Caco-2 (cell line): ENCODE data around the gene RAD51B. TPM values are rescaled to one million over a fixed set of nuclear protein-coding genes. Genes with fewer than 3 reads are reported as not detected.
"Not testable (repeated sequence)": the region's sequence is repeated elsewhere in the genome, so short reads cannot be mapped to it uniquely, and the experiment has no call there.

Experiments
- BruUV-seq: library from RNA; stranded (reverse); fragments of 400-500 nt; replicated peaks from 2 replicates; lab custom pipeline; 2021; lab: Mats Ljungman, UMichigan
- CTCF ChIA-PET: fragments of 300-600 bp; sonication (Branson Sonifier 250); formaldehyde crosslinking; loops from one replicate; lab custom pipeline; 2022; ENCODE audit warnings: antibody characterized with exemption; lab: Charles Lee
- POLR2A ChIA-PET: fragments of 300-600 bp; sonication (Branson Sonifier 250); formaldehyde crosslinking; loops from one replicate; lab custom pipeline; 2022; ENCODE audit warnings: antibody characterized with exemption; lab: Charles Lee
- DNase-seq, 2 experiments: peaks; one replicate each; pipeline versions ENCODE4 v3.0.0 to v3.0.0-alpha.2; 2020 to 2022
- H3K27me3 ChIP-seq: replicated peaks from 2 replicates; pipeline ENCODE4 v1.6.0; 2011; ENCODE audit warnings: low read length; ENCODE audit not compliant: control insufficient read depth, insufficient read depth
- H3K36me3 ChIP-seq: 2 replicates; pipeline ENCODE4 v1.5.1; 2011; ENCODE audit warnings: low read length; ENCODE audit not compliant: control insufficient read depth, insufficient read depth
- H3K4me1 ChIP-seq: fragments of 250-450 bp; sonication (Bioruptor Pico); 2 replicates; pipeline ENCODE4 v1.5.1; 2020; ENCODE audit warnings: mild to moderate bottlenecking
- H3K4me3 ChIP-seq: 2 replicates; pipeline ENCODE4 v1.5.1; 2011; ENCODE audit warnings: low read depth, mild to moderate bottlenecking, control low read depth, low read length
- H3K9me3 ChIP-seq: fragments of 250-450 bp; sonication (Bioruptor Pico); 2 replicates; pipeline ENCODE4 v1.5.1; 2020; ENCODE audit warnings: mild to moderate bottlenecking, moderate library complexity
- H3K27ac Mint-ChIP-seq: one replicate; pipeline ENCODE4 v1.8.0; 2022; ENCODE audit warnings: mixed read lengths; ENCODE audit not compliant: unreplicated experiment
- H3K27me3 Mint-ChIP-seq: one replicate; pipeline ENCODE4 v1.8.0; 2022; ENCODE audit warnings: mixed read lengths; ENCODE audit not compliant: insufficient read depth, unreplicated experiment
- H3K36me3 Mint-ChIP-seq: one replicate; pipeline ENCODE4 v1.8.0; 2022; ENCODE audit warnings: mild to moderate bottlenecking, mixed read lengths; ENCODE audit not compliant: insufficient read depth, unreplicated experiment
- H3K4me1 Mint-ChIP-seq: one replicate; pipeline ENCODE4 v1.8.0; 2022; ENCODE audit warnings: low read depth, mixed read lengths; ENCODE audit not compliant: unreplicated experiment
- H3K4me3 Mint-ChIP-seq: one replicate; pipeline ENCODE4 v1.8.0; 2022; ENCODE audit warnings: mild to moderate bottlenecking, moderate library complexity, mixed read lengths; ENCODE audit not compliant: unreplicated experiment
- H3K9me3 Mint-ChIP-seq: one replicate; pipeline ENCODE4 v1.8.0; 2022; ENCODE audit warnings: mixed read lengths; ENCODE audit not compliant: unreplicated experiment
- intact Hi-C: fragments of 100-400 bp; cut with micrococcal nuclease; formaldehyde crosslinking; loops from one replicate; pipeline ENCODE4 v1.10.0; 2022; ENCODE audit not compliant: unreplicated experiment
- total RNA-seq: library from RNA; stranded (reverse); gene quantifications from 2 replicates; pipeline ENCODE4 v1.2.3, GENCODE V29; 2022
- TF ChIP-seq, protein P1 (sequence below), 2 experiments: fragments of 200-600 bp in 1 of 2; IDR thresholded peaks; 1 replicate in 1 of 2; 2 replicates in 1 of 2; pipeline versions ENCODE4 v1.5.1 to v1.8.0; 2011 to 2022; ENCODE audit warnings: antibody characterized with exemption in 1 of 2, control low read depth in 1 of 2, inconsistent platforms in 1 of 2, low read depth in 1 of 2, low read length in 1 of 2, mild to moderate bottlenecking in 1 of 2, moderate library complexity in 1 of 2; ENCODE audit not compliant: insufficient read depth in 1 of 2, severe bottlenecking in 1 of 2, unreplicated experiment in 1 of 2

RAD51B gene
- total RNA-seq, 1 experiment from 2014 or later = 16.7 TPM

- Histone ChIP-seq H3K4me3 (no peak overlapping the region), H3K36me3 (no peaks in the 10 kb centered on the region), H3K4me1 (no peaks in the 10 kb centered on the region), H3K9me3 (no peaks in the 10 kb centered on the region), H3K27me3 (no peaks in the 10 kb centered on the region)
- H3K27me3 Mint-ChIP-seq = no peaks in the 10 kb centered on the region
- H3K4me1 Mint-ChIP-seq = no peaks in the 10 kb centered on the region
- BruUV-seq = no TSS peak
- H3K27ac Mint-ChIP-seq = no peak overlapping the region
- ChIA-PET CTCF (no interaction called here), POLR2A (no interaction called here)
- H3K4me3 Mint-ChIP-seq = no peak overlapping the region
- no peaks in the 10 kb centered on the region for H3K36me3 Mint-ChIP-seq
- peaks cover 44% of the 10 kb centered on the region for H3K9me3 Mint-ChIP-seq
- TF ChIP-seq, protein P1, sequence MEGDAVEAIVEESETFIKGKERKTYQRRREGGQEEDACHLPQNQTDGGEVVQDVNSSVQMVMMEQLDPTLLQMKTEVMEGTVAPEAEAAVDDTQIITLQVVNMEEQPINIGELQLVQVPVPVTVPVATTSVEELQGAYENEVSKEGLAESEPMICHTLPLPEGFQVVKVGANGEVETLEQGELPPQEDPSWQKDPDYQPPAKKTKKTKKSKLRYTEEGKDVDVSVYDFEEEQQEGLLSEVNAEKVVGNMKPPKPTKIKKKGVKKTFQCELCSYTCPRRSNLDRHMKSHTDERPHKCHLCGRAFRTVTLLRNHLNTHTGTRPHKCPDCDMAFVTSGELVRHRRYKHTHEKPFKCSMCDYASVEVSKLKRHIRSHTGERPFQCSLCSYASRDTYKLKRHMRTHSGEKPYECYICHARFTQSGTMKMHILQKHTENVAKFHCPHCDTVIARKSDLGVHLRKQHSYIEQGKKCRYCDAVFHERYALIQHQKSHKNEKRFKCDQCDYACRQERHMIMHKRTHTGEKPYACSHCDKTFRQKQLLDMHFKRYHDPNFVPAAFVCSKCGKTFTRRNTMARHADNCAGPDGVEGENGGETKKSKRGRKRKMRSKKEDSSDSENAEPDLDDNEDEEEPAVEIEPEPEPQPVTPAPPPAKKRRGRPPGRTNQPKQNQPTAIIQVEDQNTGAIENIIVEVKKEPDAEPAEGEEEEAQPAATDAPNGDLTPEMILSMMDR (IDR thresholded peaks at IDR 0.05; ENCODE audit: insufficient read depth in 1 of 2, low read depth in 1 of 2, low read length in 1 of 2, severe bottlenecking in 1 of 2, unreplicated experiment in 1 of 2) = no peak
- intact Hi-C loops = no loop called here
- DNase-seq = no peak
These were observed 208.5 kb downstream of the RAD51B start for GRCh38 chr14:68028075-68028474.

DNA sequence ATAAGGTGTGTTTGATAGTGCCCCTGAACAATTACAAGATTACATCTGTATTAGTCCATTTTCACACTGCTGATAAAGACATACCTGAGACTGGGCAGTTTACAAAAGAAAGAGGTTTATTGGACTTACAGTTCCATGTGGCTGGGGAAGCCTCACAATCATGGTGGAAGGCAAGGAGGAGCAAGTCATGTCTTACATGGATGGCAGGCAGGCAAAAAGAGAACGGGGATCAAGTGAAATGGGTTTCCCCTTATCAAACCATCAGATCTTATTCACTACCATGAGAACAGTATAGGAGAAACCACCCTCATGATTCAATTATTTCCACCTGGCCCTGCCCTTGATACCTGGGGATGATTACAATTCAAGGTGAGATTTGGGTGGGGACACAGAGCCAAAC lies 211.4 kb downstream of the RAD51B start:
- DNase-seq, H3K4me3 Mint-ChIP-seq, H3K27me3 Mint-ChIP-seq, H3K4me3 ChIP-seq, BruUV-seq, H3K4me1 ChIP-seq, H3K4me1 Mint-ChIP-seq, POLR2A ChIA-PET, CTCF ChIA-PET, intact Hi-C loops, H3K9me3 ChIP-seq, H3K27me3 ChIP-seq, H3K36me3 ChIP-seq, H3K36me3 Mint-ChIP-seq, H3K27ac Mint-ChIP-seq: not testable (repeated sequence)
- H3K9me3 Mint-ChIP-seq = peaks cover 40% of the 10 kb centered on the region

- no peaks in the 10 kb centered on the region for H3K9me3 ChIP-seq
- H3K27ac Mint-ChIP-seq = no peak overlapping the region
- ChIA-PET POLR2A (no interaction called here), CTCF (no interaction called here)
- H3K9me3 Mint-ChIP-seq = peaks cover 38% of the 10 kb centered on the region
- DNase-seq = no peak
- no peak overlapping the region for H3K4me3 ChIP-seq
- H3K36me3 ChIP-seq = no peaks in the 10 kb centered on the region
- TF ChIP-seq, protein P1 (IDR thresholded peaks at IDR 0.05; ENCODE audit: insufficient read depth in 1 of 2, low read depth in 1 of 2, low read length in 1 of 2, severe bottlenecking in 1 of 2, unreplicated experiment in 1 of 2) = no peak
- H3K4me1 Mint-ChIP-seq = no peaks in the 10 kb centered on the region
- no peaks in the 10 kb centered on the region for H3K36me3 Mint-ChIP-seq
- no peaks in the 10 kb centered on the region for H3K27me3 ChIP-seq
- H3K4me3 Mint-ChIP-seq = no peak overlapping the region
- H3K4me1 ChIP-seq = no peaks in the 10 kb centered on the region
- intact Hi-C loops = no loop called here
- no TSS peak for BruUV-seq
- H3K27me3 Mint-ChIP-seq = no peaks in the 10 kb centered on the region
These were observed 212.6 kb downstream of the RAD51B start for GRCh38 chr14:68032154-68032553.
